Fibroblast of skin of left quadriceps (primary cell): ENCODE measurements around the gene DNAJC10.
"Not testable (repeated sequence)": the region's sequence is repeated elsewhere in the genome, so short reads cannot be mapped to it uniquely, and the experiment has no call there.

ENCODE experiments used
- DNase-seq, 2 experiments: peaks; one replicate each; pipeline ENCODE4 v3.0.0-alpha.2; 2013; ENCODE audit warnings: low read depth in 2 of 2

Gene DNAJC10

DNA sequence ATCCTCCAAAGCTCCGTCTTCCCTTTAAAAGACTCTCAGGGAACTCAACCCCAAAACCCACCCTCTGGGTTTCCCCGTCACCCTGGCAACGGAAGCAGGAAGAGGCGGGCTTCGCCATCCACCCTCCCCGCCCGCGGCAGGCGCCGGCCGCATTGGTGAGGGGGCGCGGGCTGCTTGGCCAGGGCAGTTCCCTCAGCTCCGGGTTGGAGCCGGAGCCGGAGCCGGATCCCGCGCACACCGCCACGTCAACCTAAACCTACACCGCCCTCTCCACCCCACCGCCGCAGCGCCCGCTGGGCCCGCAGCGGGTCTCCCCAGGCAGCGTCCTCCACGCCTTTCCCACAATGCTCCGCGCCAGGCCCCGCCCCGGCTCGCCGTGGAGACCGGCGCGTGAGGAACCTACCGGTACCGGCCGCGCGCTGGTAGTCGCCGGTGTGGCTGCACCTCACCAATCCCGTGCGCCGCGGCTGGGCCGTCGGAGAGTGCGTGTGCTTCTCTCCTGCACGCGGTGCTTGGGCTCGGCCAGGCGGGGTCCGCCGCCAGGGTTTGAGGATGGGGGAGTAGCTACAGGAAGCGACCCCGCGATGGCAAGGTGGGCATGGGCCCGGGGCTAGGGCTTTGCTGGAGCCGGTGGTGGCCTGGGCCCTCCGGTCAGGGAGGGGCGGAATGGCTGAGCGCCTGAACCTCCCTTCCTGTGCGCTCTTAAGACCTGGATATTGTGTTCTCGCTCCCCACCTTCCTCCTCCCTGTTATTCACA, at the start of gene DNAJC10:
Gene DNAJC10 (plus strand): TSS at position 366 of the 758 bp plus-strand sequence. CDS start 1,830 bp downstream, outside the sequence.
- peak; percentile 78 to 82 for DNase-seq

DNA sequence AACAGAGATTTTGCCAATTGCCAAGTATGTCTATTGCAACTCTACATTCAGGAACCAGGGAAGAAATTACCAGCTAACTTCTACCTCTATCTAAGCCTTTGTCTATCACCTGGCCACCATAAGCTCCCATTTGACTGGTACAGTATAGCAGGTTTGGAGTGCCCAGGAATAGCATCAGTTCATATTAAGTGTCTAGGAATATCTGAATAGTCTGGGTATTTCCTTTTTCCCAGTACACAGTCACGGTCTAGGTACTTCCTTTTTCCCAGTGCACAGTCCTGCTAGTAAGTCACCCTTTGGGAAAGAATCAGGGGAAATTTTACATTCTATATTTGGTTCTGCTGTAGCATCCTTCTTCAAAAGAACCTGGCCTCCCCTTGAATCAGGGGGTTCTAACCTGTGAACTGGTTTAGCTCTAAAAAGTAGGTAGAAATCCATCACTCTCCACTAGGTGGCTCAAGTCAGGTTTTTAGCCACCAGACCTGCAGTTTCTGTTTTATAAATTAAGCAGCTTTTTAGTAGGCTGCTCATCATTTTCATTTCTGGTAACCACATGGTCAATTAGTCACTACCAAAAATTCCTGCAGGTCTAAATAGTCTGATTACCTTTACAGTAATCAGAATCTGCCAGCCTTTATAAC, 49.3 kb upstream of the DNAJC10 start:
- DNase-seq: no peak

DNA sequence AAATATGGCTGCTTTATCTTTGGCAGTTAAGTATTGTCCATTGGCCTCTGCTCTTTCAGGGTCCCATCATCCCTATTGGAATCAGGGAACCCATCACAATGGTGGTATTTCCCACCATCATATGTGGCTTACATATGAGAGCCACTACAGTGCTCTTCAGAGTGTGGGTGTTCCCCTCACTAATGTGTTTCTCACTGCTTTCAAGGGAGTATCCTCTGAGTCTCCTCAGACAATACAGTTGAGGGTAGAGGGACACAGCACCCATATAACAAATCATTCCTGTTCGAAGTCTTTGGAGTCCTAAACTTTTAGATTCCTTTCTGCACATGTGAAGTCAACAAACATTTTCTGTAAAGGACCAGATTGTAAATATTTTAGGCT, 48.8 kb upstream of the DNAJC10 start:
- no peak for DNase-seq

- DNase-seq: no peak
These were observed 47.4 kb upstream of the DNAJC10 start for GRCh38 chr2:182668671-182669070.

- DNase-seq: no peak
These were observed 43.4 kb upstream of the DNAJC10 start for GRCh38 chr2:182672466-182673165.

GRCh38 chr2:182680837-182681236, 35.2 kb upstream of the DNAJC10 start:
- DNase-seq: no peak

- no peak for DNase-seq
These were observed 33.8 kb upstream of the DNAJC10 start for GRCh38 chr2:182682210-182682609.

DNA sequence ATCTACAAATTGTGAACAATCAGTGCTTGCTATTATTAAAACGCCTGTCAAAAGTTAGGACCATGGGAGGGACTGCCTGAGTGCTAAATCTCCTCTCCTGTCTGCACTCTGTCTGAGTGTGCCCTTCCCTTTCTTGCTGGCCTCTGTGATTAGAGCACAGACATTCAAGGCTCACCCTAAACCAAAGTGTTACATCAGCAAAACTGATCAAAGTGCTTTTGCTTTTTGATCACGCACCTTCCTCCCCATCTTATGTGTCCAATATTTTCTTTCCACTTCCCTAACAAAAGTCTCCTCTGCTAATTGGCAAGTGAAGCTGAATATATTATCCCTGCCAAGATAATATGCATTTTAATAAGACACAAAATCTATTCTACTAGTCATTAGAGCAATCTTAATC, 30.5 kb upstream of the DNAJC10 start:
- no peak for DNase-seq

- DNase-seq: not testable (repeated sequence)
These were observed 29.3 kb upstream of the DNAJC10 start for GRCh38 chr2:182686763-182687162.

GRCh38 chr2:182694189-182694588, 21.9 kb upstream of the DNAJC10 start:
- DNase-seq: no peak

- DNase-seq: no peak
These were observed 20.3 kb upstream of the DNAJC10 start for GRCh38 chr2:182695776-182696175.

DNA sequence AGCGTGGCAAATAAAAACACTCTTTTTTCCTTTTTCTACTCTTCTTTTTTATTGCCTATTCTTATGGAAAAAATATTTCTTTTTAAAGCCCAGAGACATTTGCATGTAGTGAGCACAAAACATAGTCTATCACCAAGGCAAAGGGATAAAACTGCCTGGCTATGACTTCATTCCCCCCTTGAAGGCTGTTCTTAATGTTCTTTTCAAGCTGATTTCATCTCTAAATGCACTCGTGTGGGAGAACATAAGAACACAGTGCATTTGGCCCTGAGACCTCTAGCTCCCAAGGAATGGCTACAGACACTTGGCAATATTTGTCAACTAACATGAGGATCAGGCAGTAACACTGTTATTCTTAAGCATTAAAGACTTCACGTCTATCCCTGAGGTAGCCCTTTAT, 17.4 kb upstream of the DNAJC10 start:
- no peak for DNase-seq

GRCh38 chr2:182705761-182706160, 10.3 kb upstream of the DNAJC10 start:
- no peak for DNase-seq

DNA sequence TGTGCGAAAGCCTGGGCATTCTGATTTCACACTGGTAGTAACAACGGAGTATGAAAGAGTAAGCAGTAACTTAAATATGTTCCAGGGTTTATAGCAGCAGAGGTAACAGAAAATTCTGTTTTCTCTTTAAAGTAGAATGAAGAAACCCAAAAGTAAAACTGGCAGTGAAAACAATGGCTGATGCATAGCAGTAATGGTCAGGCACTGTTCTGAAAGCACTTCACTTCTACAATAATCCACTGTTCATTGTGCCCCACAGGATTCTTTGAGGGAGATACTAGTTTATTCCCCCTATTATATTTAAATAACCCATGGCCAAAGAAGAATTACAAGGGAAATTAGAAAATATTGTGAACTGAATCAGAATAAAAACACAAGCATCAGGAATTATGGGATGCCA, 9.3 kb upstream of the DNAJC10 start:
- no peak for DNase-seq

- DNase-seq: no peak
These were observed 2.5 kb upstream of the DNAJC10 start for GRCh38 chr2:182713601-182714000.

- DNase-seq: peak in 1 of 2 experiments; percentile 12
These were observed 751 bp upstream of the DNAJC10 start for GRCh38 chr2:182715121-182715891.

- no peak for DNase-seq
These were observed 558 bp downstream of the DNAJC10 start for GRCh38 chr2:182716650-182716979.

DNA sequence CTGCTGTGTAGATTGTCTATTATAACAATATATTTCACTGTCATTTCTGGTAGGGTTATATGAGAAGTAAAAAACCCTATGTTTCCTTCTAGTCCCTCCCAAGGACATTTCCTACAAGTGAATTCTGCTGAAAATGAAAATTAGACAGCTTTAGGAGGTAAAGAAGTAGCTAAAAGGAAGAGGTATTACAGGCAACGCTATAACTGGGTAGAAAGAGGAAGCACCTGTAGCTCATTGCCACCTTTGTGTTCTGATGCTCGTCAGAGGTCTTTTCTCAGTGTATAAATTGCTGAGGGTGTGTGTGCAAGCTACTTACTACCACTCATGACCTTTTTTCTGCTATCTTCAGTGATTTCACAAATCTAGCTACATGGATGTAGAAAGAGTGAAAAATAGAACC, 1.4 kb downstream of the DNAJC10 start:
- DNase-seq: no peak

DNA sequence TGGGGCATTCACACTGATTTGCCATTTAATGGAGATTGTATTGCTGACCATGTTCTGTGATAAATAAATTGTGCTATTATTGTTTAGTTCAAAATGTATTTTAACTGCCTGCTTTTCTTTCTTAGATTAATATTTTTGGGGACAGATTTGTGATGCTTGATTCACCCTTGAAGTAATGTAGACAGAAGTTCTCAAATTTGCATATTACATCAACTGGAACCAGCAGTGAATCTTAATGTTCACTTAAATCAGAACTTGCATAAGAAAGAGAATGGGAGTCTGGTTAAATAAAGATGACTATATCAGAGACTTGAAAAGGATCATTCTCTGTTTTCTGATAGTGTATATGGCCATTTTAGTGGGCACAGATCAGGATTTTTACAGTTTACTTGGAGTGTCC, 1.8 kb downstream of the DNAJC10 start:
- DNase-seq: no peak

- no peak for DNase-seq
These were observed 2.4 kb downstream of the DNAJC10 start for GRCh38 chr2:182718459-182718858.

GRCh38 chr2:182719116-182719515, 3.1 kb downstream of the DNAJC10 start:
- not testable (repeated sequence) for DNase-seq

DNA sequence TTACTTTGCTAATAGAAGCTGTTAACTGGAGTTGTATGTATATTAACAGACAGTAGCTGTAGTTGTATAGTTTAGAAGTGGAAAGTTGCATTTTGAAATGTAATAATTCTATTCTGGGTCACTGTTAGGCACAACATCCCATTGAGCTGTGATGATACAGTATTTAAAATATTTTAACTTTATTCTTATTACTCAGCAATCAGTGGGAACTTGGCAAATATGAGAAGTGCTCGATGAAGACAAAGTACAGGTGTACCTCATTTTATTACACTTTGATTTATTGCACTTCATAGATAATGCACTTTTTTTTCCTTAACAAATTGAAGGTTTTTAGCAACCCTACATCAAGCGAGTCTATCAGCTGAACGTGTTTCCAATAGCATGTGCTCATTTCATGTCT, 8.6 kb downstream of the DNAJC10 start:
- DNase-seq: no peak
